K562 (cell line): ENCODE data around the gene MAP3K15. TPM values are rescaled to one million over a fixed set of nuclear protein-coding genes. Genes with fewer than 3 reads are reported as not detected.

Experiments used
- CHD7 ChIP-seq: fragments of 200-600 bp; sonication (generic); IDR thresholded peaks from one replicate; pipeline ENCODE4 v1.6.1; 2012; ENCODE audit warnings: mild to moderate bottlenecking, low read depth, low read length, inconsistent platforms
- POU5F1 ChIP-seq: fragments of 150-350 bp; IDR thresholded peaks from 2 replicates; pipeline ENCODE4 v1.6.1; 2014; ENCODE audit warnings: borderline replicate concordance, low read length, low read depth, mild to moderate bottlenecking; ENCODE audit not compliant: partially characterized antibody
- ZBTB12 ChIP-seq: fragments of 250-450 bp; sonication (Bioruptor Pico); IDR thresholded peaks from 2 replicates; pipeline ENCODE4 v1.4.0; 2020
- polyA plus RNA-seq, 8 experiments: library from polyadenylated mRNA; depleted of rRNA in 4 of 8; stranded (reverse) in 5 of 8; unstranded in 3 of 8; fragments of >200 nt; fragmentation: Nextera tagmentation in 2 of 8; fragmentation: Illumina TruSeq in 1 of 8; extraction: Ambion mirVana in 2 of 8; extraction: Trizol in 1 of 8; gene quantifications; 2 replicates each; pipeline versions ENCODE4 v1.2.1 to v1.2.3, GENCODE V29; 2011 to 2014; ENCODE audit warnings: inconsistent platforms in 1 of 8, missing spikeins in 1 of 8
- total RNA-seq, 7 experiments: library from RNA; depleted of rRNA in 6 of 7; stranded (reverse); fragments of >200 nt in 6 of 7; fragmentation: Illumina TruSeq in 2 of 7; extraction: Trizol in 2 of 7; gene quantifications; 2 replicates each; pipeline versions ENCODE4 v1.2.1 to v1.2.3, GENCODE V29; 2011 to 2021; ENCODE audit warnings: low replicate concordance in 1 of 7

MAP3K15 gene
- total and polyA plus RNA-seq, 9 of the 15 experiments (the other 6 are each of a cell fraction or from before 2014, with no cell fraction given) = 0.03 to 0.29 (median 0.14) TPM; not detected in 5

- no peak for TF ChIP-seq CHD7
- no peak for TF ChIP-seq POU5F1
- no peak for TF ChIP-seq ZBTB12 (CRISPR knock-in tag)
Observed at GRCh38 chrX:19541196-19541595, 25.9 kb upstream of the MAP3K15 start (continued).
